ENCODE measurements around the gene ZFPL1. TPM values are rescaled to one million over a fixed set of nuclear protein-coding genes. Genes with fewer than 3 reads are reported as not detected.

Gene ZFPL1
- total RNA-seq, 2 donors from 2014 or later = 36.0 to 51.2 TPM

DNA sequence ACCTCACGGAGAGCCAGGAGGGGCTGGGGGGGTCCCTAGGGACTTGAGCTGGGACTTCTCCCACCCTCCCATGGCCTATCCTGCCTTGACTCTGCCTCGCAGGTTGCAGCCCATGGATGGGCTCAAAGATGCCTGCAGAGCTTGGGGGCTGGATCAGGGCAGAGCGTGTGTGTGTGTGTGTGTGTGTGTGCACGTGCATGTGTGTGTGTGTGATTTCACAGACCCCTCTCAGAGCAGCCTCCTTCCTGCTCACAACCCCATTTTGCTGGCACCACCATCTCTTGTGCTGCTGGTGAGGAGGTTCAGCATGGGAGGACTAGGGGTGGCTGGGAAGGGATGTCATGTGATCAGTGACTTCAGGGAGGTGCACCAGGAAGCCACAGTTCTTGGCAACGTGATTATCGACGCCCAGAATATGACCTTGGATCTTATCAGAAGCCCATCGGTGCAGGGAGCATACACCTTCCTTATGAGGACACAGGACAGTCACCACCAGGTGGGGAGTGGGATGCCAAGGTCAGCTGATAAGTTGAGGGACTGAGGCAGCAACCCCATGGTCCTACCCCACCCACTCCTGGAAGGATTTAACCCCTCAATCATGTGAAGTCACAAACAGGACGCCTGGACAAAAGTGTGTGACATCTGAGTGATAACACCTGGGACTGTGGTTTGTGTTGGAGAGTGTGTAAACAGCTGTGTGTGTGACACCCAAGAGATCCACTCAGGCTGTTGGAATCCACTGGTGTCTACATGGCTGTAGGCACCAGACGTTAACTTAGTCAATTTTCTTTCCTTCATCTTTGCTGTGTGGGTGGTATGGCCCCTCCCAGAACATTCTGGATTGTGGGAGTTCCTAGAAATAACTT lies 23.8 kb upstream of the ZFPL1 start:
- H3K9me3 ChIP-seq = no peaks in the 10 kb centered on the region
- ATAC-seq (ENCODE audit: insufficient number of reproducible peaks, low FRiP score, low read depth) (no peak), DNase-seq (ENCODE audit: low spot score) (no peak)
- no peak overlapping the region for H3K4me3 ChIP-seq
- H3K36me3 ChIP-seq = no peaks in the 10 kb centered on the region
- no peak for TF ChIP-seq CTCF (IDR thresholded peaks at IDR 0.05)
- H3K4me1 ChIP-seq (ENCODE audit: control insufficient read depth in 1 of 2, low read depth in 2 of 2) = no peaks in the 10 kb centered on the region
- H3K27me3 ChIP-seq (replicated peaks; ENCODE audit: insufficient read depth) = no peaks in the 10 kb centered on the region
- no peak overlapping the region for H3K27ac ChIP-seq

- no peak for ATAC-seq (ENCODE audit: insufficient number of reproducible peaks, low FRiP score, low read depth)
Measured at GRCh38 chr11:65060913-65061408, 23.1 kb upstream of the ZFPL1 start.

GRCh38 chr11:65063532-65063931 lies 20.5 kb upstream of the ZFPL1 start:
- Histone ChIP-seq H3K4me3 (no peak overlapping the region), H3K4me1 (ENCODE audit: control insufficient read depth in 1 of 2, low read depth in 2 of 2) (no peaks in the 10 kb centered on the region), H3K27me3 (replicated peaks; ENCODE audit: insufficient read depth) (no peaks in the 10 kb centered on the region), H3K27ac (no peak overlapping the region), H3K36me3 (no peaks in the 10 kb centered on the region), H3K9me3 (no peaks in the 10 kb centered on the region)
- DNase-seq (ENCODE audit: low spot score) (no peak), ATAC-seq (ENCODE audit: insufficient number of reproducible peaks, low FRiP score, low read depth) (no peak)
- no peak for TF ChIP-seq CTCF (IDR thresholded peaks at IDR 0.05)

More at GRCh38 chr11:65060913-65061408, 23.1 kb upstream of the ZFPL1 start:
- no peak for TF ChIP-seq CTCF (IDR thresholded peaks at IDR 0.05)
- no peaks in the 10 kb centered on the region for H3K4me1 ChIP-seq (ENCODE audit: control insufficient read depth in 1 of 2, low read depth in 2 of 2)
- H3K36me3 ChIP-seq = no peaks in the 10 kb centered on the region
- no peaks in the 10 kb centered on the region for H3K27me3 ChIP-seq (replicated peaks; ENCODE audit: insufficient read depth)
- H3K9me3 ChIP-seq = no peaks in the 10 kb centered on the region
- H3K27ac ChIP-seq = no peak overlapping the region
- DNase-seq (ENCODE audit: low spot score) = no peak
- no peak overlapping the region for H3K4me3 ChIP-seq

DNA sequence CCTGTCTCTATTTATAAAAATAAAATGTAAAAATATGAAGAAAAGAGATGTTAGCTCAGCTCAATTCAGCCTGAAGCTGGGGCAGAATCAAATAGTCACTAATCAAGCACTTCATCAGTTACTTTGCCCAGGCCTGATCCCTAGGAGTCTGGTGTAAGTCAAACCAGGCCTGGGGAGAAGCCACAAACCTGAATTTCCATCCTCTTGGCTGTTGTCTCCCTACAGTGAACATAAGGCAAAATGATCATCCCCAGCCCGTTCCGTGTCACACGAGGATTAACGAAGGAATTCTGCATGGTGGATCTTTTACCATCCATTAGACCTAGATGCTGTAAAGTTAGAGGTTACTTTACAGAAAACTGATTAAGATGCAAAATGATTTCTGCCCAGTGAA lies 19.2 kb upstream of the ZFPL1 start:
- TF ChIP-seq CTCF (IDR thresholded peaks at IDR 0.05) = no peak
- DNase-seq (ENCODE audit: low spot score) (no peak), ATAC-seq (ENCODE audit: insufficient number of reproducible peaks, low FRiP score, low read depth) (no peak)
- H3K9me3 ChIP-seq = no peaks in the 10 kb centered on the region
- no peak overlapping the region for H3K27ac ChIP-seq
- no peaks in the 10 kb centered on the region for H3K27me3 ChIP-seq (replicated peaks; ENCODE audit: insufficient read depth)
- H3K36me3 ChIP-seq = no peaks in the 10 kb centered on the region
- no peaks in the 10 kb centered on the region for H3K4me1 ChIP-seq (ENCODE audit: control insufficient read depth in 1 of 2, low read depth in 2 of 2)
- no peak overlapping the region for H3K4me3 ChIP-seq

DNA sequence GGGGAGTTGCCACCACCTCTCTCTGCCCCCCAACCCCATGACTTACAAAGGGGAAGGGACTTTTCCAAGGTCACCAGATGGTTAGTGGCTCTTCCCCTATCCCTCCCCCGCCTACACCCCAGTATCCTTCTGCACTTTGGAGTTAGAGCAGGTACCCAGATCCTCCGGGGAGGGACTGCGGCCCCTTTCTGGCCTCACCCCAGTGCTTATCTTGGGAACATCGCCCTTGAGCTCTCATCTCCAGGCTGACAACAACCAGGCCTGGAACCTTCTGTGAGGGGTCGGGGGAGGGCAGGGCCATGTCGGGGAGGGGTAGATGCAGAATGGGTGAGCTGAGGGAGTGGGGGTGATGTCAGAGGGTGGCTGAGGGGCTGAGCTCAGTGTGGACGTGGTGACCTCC lies 18.2 kb upstream of the ZFPL1 start:
- H3K27me3 ChIP-seq (replicated peaks; ENCODE audit: insufficient read depth) = no peaks in the 10 kb centered on the region
- H3K9me3 ChIP-seq = no peaks in the 10 kb centered on the region
- ATAC-seq (ENCODE audit: insufficient number of reproducible peaks, low FRiP score, low read depth) = no peak
- no peaks in the 10 kb centered on the region for H3K4me1 ChIP-seq (ENCODE audit: control insufficient read depth in 1 of 2, low read depth in 2 of 2)
- no peak for DNase-seq (ENCODE audit: low spot score)
- no peak overlapping the region for H3K27ac ChIP-seq
- TF ChIP-seq CTCF (IDR thresholded peaks at IDR 0.05) = no peak
- no peaks in the 10 kb centered on the region for H3K36me3 ChIP-seq
- no peak overlapping the region for H3K4me3 ChIP-seq
